Measurements from ENCODE around the gene PEX3.
"Not testable (repeated sequence)": the region's sequence is repeated elsewhere in the genome, so short reads cannot be mapped to it uniquely, and the experiment has no call there.

The PEX3 gene

DNA sequence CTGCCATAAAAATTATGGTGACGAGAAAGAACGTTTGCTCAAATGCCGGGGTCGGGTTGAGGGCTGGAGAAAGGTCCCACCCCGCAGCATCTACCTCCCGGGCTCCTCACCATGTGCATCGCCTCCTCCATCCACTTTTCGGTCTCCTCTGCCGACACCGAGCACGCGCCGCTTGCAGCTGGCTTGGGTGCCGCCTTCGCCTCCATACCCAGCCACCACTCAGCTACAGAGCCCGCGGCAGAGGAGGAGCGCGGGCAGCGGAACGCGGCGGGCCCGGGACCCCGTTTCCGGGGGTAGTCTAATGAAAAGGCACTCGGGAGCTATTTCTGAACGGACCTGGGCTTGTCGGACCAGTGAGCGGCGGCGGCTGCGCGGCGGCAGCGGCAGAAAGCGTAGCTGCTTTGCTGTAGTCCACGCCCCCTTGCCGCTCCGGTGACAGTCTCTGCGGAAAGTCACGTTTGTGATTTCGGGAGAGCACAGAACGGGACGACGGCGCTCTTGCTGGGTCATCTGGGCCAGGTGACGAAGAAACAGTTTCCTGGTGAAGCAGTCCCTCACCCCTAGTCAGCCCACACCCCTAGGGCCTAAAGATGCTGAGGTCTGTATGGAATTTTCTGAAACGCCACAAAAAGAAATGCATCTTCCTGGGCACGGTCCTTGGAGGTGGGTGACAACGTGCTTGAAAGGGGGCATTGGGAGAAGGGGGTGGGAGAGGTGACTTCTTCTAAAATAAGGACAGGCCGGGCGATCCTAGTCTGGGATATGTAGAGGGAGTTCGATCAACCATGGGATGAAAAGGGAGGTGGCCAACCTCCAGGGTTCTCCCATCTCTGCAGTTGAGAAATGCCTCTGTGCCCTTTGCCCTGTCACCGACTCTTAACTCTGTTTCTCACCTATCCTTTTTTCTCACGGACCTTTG is at the start of gene PEX3, which contains the start of gene ADAT2:
TSS of gene PEX3 (plus strand) at position 353 of the 919 bp plus-strand sequence. CDS start at position 591, 238 bp downstream.
TSS of gene ADAT2 (minus strand) at position 243 of the 919 bp plus-strand sequence. CDS start at position 206, 37 bp downstream.
- peak; percentile 94 to 95 for DNase-seq

GRCh38 chr6:143401068-143401446 is 49.5 kb upstream of the PEX3 start:
- DNase-seq: no peak

DNA sequence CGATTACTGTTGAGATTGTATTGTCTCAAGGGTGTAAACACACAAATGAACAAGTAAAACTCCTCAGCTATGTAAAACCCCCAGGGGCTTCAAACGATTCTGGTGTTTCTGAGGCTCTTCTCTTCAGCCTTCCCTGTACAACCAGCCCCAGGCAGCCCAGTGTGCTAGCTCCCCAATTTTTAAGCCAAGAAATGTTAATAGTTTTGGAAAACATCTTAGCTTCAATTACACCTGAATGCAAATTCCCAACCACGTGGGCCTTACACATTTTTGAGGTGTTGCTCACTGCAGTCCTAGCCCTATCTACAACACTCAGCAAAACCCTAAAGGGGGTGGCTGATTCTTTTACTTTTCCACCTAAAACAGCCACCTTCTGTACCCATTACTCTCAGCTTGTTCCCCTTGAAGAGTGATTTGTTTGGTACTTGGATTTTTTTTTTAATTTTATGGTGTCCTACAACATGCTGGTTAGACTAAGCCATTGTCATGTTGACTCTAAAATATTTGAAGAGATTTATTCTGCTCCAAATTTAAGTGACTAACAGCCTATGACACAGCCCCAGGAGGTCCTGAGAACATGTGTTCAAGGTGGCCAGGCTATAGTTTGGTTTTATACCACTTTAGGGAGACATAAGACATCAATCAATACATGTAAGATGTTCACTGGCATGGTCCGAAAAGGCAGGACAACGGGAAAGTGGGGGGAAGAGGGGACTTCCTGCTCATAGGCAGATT is 48.8 kb upstream of the PEX3 start:
- DNase-seq: no peak

- DNase-seq: no peak
These were observed 47.8 kb upstream of the PEX3 start for GRCh38 chr6:143402721-143403336.

- no peak for DNase-seq
These were observed 45.0 kb upstream of the PEX3 start for GRCh38 chr6:143405373-143406154.

DNA sequence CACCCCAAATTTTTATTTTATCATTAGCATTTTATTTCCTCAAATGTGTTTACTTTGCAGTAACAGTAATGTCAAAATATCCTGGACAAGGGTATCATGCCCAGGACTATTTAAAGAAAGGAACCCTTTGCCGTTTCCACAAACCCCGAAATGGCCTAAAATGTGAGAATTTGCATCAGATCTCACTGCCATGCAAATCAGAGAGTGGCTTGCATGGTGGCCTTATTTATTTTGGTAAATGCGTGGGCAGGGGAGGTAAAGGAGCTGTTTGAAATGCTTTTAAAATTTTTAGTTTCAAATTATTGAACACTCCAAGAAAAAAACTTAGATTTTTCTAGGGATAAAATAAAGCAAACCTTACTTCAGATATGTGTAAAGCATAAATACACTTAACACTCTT is 43.9 kb upstream of the PEX3 start:
- no peak for DNase-seq

GRCh38 chr6:143408151-143408786 is 42.3 kb upstream of the PEX3 start:
- DNase-seq: no peak

- DNase-seq: no peak
These were observed 41.8 kb upstream of the PEX3 start for GRCh38 chr6:143408787-143409162.

- DNase-seq: no peak
These were observed 39.7 kb upstream of the PEX3 start for GRCh38 chr6:143410859-143411270.

DNA sequence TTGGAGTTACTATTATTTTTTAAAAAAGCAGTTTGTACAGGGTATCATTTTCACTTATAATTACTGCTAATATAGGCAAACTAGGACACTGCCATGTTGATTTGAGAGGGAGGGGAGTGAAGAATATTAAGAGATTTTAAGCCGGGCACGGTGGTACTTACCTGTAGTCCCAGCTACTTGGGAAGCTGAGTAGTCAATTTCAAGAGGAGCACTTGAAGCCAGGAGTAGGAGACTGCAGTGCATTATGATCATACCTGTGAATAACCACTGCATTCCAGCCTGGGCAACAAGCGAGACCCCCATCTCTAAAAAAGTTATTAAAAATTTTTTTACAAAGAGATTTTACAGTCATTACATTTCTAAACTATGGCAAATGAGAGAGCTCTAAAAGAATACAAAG is 35.8 kb upstream of the PEX3 start:
- no peak for DNase-seq

GRCh38 chr6:143419526-143419925 is 31.1 kb upstream of the PEX3 start:
- no peak for DNase-seq

GRCh38 chr6:143426026-143426425 is 24.6 kb upstream of the PEX3 start:
- DNase-seq: no peak

GRCh38 chr6:143427109-143427817 is 23.3 kb upstream of the PEX3 start:
- DNase-seq: peak; percentile 71 to 79

- DNase-seq: no peak
These were observed 20.6 kb upstream of the PEX3 start for GRCh38 chr6:143429970-143430369.

- no peak for DNase-seq
These were observed 19.4 kb upstream of the PEX3 start for GRCh38 chr6:143431226-143431625.

DNA sequence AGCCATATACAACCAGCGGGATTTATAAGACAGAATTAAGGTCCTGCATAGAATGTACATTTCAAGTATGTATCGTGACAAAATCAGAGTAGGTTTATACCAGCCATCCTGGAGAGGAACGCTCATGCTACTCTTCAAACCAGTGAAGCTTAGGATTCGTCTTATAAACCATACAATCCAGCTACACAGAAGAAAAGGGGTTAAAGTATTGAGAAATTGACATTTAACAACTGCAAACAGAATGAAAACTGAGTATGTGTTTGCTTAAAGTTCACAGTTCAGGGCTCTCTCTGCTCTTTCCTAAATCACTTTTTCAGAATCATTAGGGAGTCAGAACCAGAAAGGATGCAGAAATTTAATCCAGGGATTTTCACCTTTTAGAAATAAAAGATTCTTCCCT is 18.0 kb upstream of the PEX3 start:
- no peak for DNase-seq

DNA sequence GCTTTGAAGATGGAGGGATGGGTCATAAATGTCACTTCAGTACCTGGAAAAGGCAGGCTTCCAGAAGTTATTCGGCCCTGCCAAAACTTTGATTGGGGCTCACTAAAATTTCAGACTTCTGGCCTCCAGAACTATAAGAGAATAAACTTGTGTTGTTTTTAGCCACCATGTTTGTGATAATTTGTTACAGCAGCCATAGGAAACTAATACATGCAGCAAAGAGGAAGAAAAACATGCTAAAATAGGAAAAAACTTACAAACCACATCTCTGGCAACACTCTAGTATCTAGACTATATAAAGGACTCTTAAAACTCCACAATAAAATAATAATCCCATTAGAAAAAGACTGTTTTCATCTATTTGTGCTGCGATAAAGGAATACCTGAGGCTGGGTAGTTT is 9.6 kb upstream of the PEX3 start:
- DNase-seq: no peak

- DNase-seq: no peak
These were observed 8.7 kb upstream of the PEX3 start for GRCh38 chr6:143441680-143442545.

GRCh38 chr6:143443096-143443495 is 7.5 kb upstream of the PEX3 start:
- no peak for DNase-seq

GRCh38 chr6:143447865-143448264 is 2.7 kb upstream of the PEX3 start:
- DNase-seq: not testable (repeated sequence)
